H9 (cell line): ENCODE data around the gene ZFP69B. TPM values are rescaled to one million over a fixed set of nuclear protein-coding genes. Genes with fewer than 3 reads are reported as not detected.

Experiments
- DNase-seq: peaks from one replicate; pipeline ENCODE4 v3.0.0-alpha.2; 2017
- H2AFZ ChIP-seq: one replicate; pipeline ENCODE4 v1.6.1; 2013; ENCODE audit warnings: mild to moderate bottlenecking, low read length, control low read depth, moderate library complexity
- H2AK5ac ChIP-seq: 2 replicates; pipeline ENCODE4 v1.6.1; 2013; ENCODE audit warnings: low read length, control low read depth, mixed read lengths; ENCODE audit not compliant: insufficient read length
- H2BK120ac ChIP-seq: one replicate; pipeline ENCODE4 v1.6.1; 2013; ENCODE audit warnings: low read depth, mild to moderate bottlenecking, low read length, control low read depth, inconsistent platforms; ENCODE audit not compliant: poor library complexity, severe bottlenecking
- H2BK12ac ChIP-seq: 2 replicates; pipeline ENCODE4 v1.6.1; 2013; ENCODE audit warnings: low read length, control low read depth, mixed read lengths, low read depth; ENCODE audit not compliant: insufficient read length
- H2BK15ac ChIP-seq: 2 replicates; pipeline ENCODE4 v1.6.1; 2013; ENCODE audit warnings: low read depth, low read length, control low read depth
- H2BK20ac ChIP-seq: one replicate; pipeline ENCODE4 v1.6.1; 2013; ENCODE audit warnings: low read depth, mild to moderate bottlenecking, low read length, control low read depth, inconsistent platforms; ENCODE audit not compliant: poor library complexity, severe bottlenecking
- H2BK5ac ChIP-seq: 2 replicates; pipeline ENCODE4 v1.6.1; 2013; ENCODE audit warnings: low read length, control low read depth, mixed read lengths; ENCODE audit not compliant: insufficient read length
- H3K14ac ChIP-seq: 2 replicates; pipeline ENCODE4 v1.6.1; 2013; ENCODE audit warnings: low read length, control low read depth; ENCODE audit not compliant: insufficient read depth
- H3K18ac ChIP-seq: 2 replicates; pipeline ENCODE4 v1.6.1; 2013; ENCODE audit warnings: low read depth, mild to moderate bottlenecking, mixed read lengths, low read length, control low read depth; ENCODE audit not compliant: insufficient read length
- H3K23ac ChIP-seq: 2 replicates; pipeline ENCODE4 v1.6.1; 2013; ENCODE audit warnings: low read length, control low read depth, mixed read lengths, low read depth; ENCODE audit not compliant: insufficient read length
- H3K23me2 ChIP-seq: 2 replicates; pipeline ENCODE4 v1.6.1; 2013; ENCODE audit warnings: low read depth, mild to moderate bottlenecking, mixed read lengths, low read length, control low read depth; ENCODE audit not compliant: insufficient read length, poor library complexity, severe bottlenecking
- H3K27ac ChIP-seq: 2 replicates; pipeline ENCODE4 v1.5.1; 2013; ENCODE audit warnings: low read length, control low read depth, mixed read lengths, low read depth; ENCODE audit not compliant: insufficient read length
- H3K27me3 ChIP-seq: 2 replicates; pipeline ENCODE4 v1.6.1; 2013; ENCODE audit warnings: low read length, control low read depth, inconsistent platforms; ENCODE audit not compliant: insufficient read depth
- H3K4ac ChIP-seq: 2 replicates; pipeline ENCODE4 v1.6.1; 2013; ENCODE audit warnings: low read depth, mild to moderate bottlenecking, control low read depth, inconsistent platforms, low read length, moderate library complexity
- H3K4me1 ChIP-seq: 2 replicates; pipeline ENCODE4 v1.6.1; 2013; ENCODE audit warnings: low read length, control low read depth, inconsistent platforms; ENCODE audit not compliant: insufficient read depth
- H3K4me2 ChIP-seq: 2 replicates; pipeline ENCODE4 v1.6.1; 2013; ENCODE audit warnings: low read length, control low read depth, mixed read lengths; ENCODE audit not compliant: insufficient read length, insufficient read depth
- H3K56ac ChIP-seq: 2 replicates; pipeline ENCODE4 v1.6.1; 2013; ENCODE audit warnings: low read depth, mild to moderate bottlenecking, mixed read lengths, low read length, control low read depth; ENCODE audit not compliant: insufficient read length
- H3K79me1 ChIP-seq: 2 replicates; pipeline ENCODE4 v1.6.1; 2013; ENCODE audit warnings: low read depth, mild to moderate bottlenecking, moderate library complexity, low read length, control low read depth, inconsistent platforms; ENCODE audit not compliant: insufficient read depth, poor library complexity, severe bottlenecking
- H3K79me2 ChIP-seq: 2 replicates; pipeline ENCODE4 v1.6.1; 2013; ENCODE audit warnings: low read length, control low read depth, inconsistent platforms; ENCODE audit not compliant: insufficient read depth
- H3K9ac ChIP-seq: 2 replicates; pipeline ENCODE4 v1.6.1; 2013; ENCODE audit warnings: low read length, control low read depth, mixed read lengths; ENCODE audit not compliant: insufficient read length; ENCODE audit errors: extremely low read depth
- H3K9me3 ChIP-seq: one replicate; pipeline ENCODE4 v1.6.1; 2013; ENCODE audit warnings: low read depth, low read length, inconsistent platforms; ENCODE audit not compliant: control insufficient read depth
- H3T11ph ChIP-seq: one replicate; pipeline ENCODE4 v1.6.1; 2013; ENCODE audit warnings: mild to moderate bottlenecking, low read length, control low read depth, inconsistent platforms
- H4K20me1 ChIP-seq: one replicate; pipeline ENCODE4 v1.6.1; 2013; ENCODE audit not compliant: control insufficient read depth, insufficient read length, insufficient read depth
- H4K5ac ChIP-seq: 2 replicates; pipeline ENCODE4 v1.6.1; 2013; ENCODE audit warnings: low read depth, mild to moderate bottlenecking, mixed read lengths, low read length, control low read depth; ENCODE audit not compliant: insufficient read length
- H4K8ac ChIP-seq: replicated peaks from 2 replicates; pipeline ENCODE4 v1.6.1; 2013; ENCODE audit warnings: low read length, control low read depth, mixed read lengths, low read depth; ENCODE audit not compliant: insufficient read length
- H4K91ac ChIP-seq: 2 replicates; pipeline ENCODE4 v1.6.1; 2013; ENCODE audit warnings: low read depth, mild to moderate bottlenecking, moderate library complexity, mixed read lengths, low read length, control low read depth; ENCODE audit not compliant: insufficient read length
- H3K27ac Mint-ChIP-seq, 3 experiments: 2 replicates in 2 of 3; 3 replicates in 1 of 3; pipeline ENCODE4 v1.8.0; 2020 to 2021; ENCODE audit warnings: mixed read lengths in 3 of 3, mild to moderate bottlenecking in 1 of 3, moderate library complexity in 1 of 3
- H3K27me3 Mint-ChIP-seq: 2 replicates; pipeline ENCODE4 v1.8.0; 2021; ENCODE audit warnings: low read depth, mild to moderate bottlenecking, moderate library complexity, mixed read lengths
- H3K36me3 Mint-ChIP-seq, 3 experiments: 2 replicates in 2 of 3; 3 replicates in 1 of 3; pipeline ENCODE4 v1.8.0; 2020 to 2021; ENCODE audit warnings: low read depth in 3 of 3, mixed read lengths in 3 of 3; ENCODE audit not compliant: insufficient read depth in 1 of 3
- H3K4me1 Mint-ChIP-seq, 2 experiments: 2 replicates each; pipeline ENCODE4 v1.8.0; 2020; ENCODE audit warnings: mixed read lengths in 2 of 2
- H3K4me3 Mint-ChIP-seq, 2 experiments: 2 replicates in 1 of 2; 3 replicates in 1 of 2; pipeline ENCODE4 v1.8.0; 2020 to 2021; ENCODE audit warnings: mild to moderate bottlenecking in 2 of 2, mixed read lengths in 2 of 2, moderate library complexity in 1 of 2
- H3K9me3 Mint-ChIP-seq, 2 experiments: 2 replicates in 1 of 2; 3 replicates in 1 of 2; pipeline ENCODE4 v1.8.0; 2020; ENCODE audit warnings: mild to moderate bottlenecking in 2 of 2, mixed read lengths in 2 of 2, moderate library complexity in 1 of 2
- WGBS: extraction: QIAGEN DNeasy Blood & Tissue Kit; methylation state at CpG from one replicate; pipeline ENCODE4 v1.1.7; 2013; ENCODE audit warnings: missing lambda C conversion rate, low lambda C conversion rate, mixed read lengths; ENCODE audit not compliant: insufficient read length; ENCODE audit errors: extremely low coverage; 5-methylcytosine and 5-hydroxymethylcytosine counted together
- total RNA-seq: library from RNA; stranded (reverse); gene quantifications from 2 replicates; pipeline ENCODE4 v1.2.1, GENCODE V29; 2021
- TF ChIP-seq, protein P1 (sequence below): fragments of 200-600 bp; sonication (generic); conservative IDR thresholded peaks from 3 replicates; pipeline ENCODE4 v1.8.0; 2021; ENCODE audit warnings: antibody characterized with exemption, mild to moderate bottlenecking

The ZFP69B gene
- total RNA-seq, 1 experiment from 2014 or later = 16.2 TPM

GRCh38 chr1:40414331-40414730, 35.9 kb upstream of the ZFP69B start:
- H2BK120ac ChIP-seq = no peak overlapping the region
- peak overlapping the region in 1 of 3 experiments; percentile 73; a peak in 2 of 7 replicates for H3K27ac Mint-ChIP-seq
- TF ChIP-seq, protein P1, sequence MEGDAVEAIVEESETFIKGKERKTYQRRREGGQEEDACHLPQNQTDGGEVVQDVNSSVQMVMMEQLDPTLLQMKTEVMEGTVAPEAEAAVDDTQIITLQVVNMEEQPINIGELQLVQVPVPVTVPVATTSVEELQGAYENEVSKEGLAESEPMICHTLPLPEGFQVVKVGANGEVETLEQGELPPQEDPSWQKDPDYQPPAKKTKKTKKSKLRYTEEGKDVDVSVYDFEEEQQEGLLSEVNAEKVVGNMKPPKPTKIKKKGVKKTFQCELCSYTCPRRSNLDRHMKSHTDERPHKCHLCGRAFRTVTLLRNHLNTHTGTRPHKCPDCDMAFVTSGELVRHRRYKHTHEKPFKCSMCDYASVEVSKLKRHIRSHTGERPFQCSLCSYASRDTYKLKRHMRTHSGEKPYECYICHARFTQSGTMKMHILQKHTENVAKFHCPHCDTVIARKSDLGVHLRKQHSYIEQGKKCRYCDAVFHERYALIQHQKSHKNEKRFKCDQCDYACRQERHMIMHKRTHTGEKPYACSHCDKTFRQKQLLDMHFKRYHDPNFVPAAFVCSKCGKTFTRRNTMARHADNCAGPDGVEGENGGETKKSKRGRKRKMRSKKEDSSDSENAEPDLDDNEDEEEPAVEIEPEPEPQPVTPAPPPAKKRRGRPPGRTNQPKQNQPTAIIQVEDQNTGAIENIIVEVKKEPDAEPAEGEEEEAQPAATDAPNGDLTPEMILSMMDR = no peak
- H3K18ac ChIP-seq = no peak overlapping the region
- H3K4me1 Mint-ChIP-seq = peaks cover 10 to 12% of the 10 kb centered on the region in 2 experiments
- H3K4me3 Mint-ChIP-seq = no peak overlapping the region
- no peaks in the 10 kb centered on the region for H3K4me1 ChIP-seq
- H3K23ac ChIP-seq = no peak overlapping the region
- H2AFZ ChIP-seq = no peak overlapping the region
- no peak overlapping the region for H2BK5ac ChIP-seq
- no peaks in the 10 kb centered on the region for H4K20me1 ChIP-seq
- H2BK20ac ChIP-seq = no peak overlapping the region
- no peak overlapping the region for H3K4ac ChIP-seq
- no CpG with 5 or more reads among the region's 3 CpGs for WGBS
- H4K8ac ChIP-seq = no peak overlapping the region
- no peaks in the 10 kb centered on the region for H3K27me3 ChIP-seq
- no peak overlapping the region for H3K4me2 ChIP-seq
- no peaks in the 10 kb centered on the region for H3K79me2 ChIP-seq
- H3K56ac ChIP-seq = no peak overlapping the region
- no peaks in the 10 kb centered on the region for H3K9me3 Mint-ChIP-seq
- DNase-seq = no peak
- no peaks in the 10 kb centered on the region for H3K9me3 ChIP-seq
- H4K91ac ChIP-seq = no peak overlapping the region
- H3K27me3 Mint-ChIP-seq = no peaks in the 10 kb centered on the region
- H3K36me3 Mint-ChIP-seq = peaks cover 0 to 9% (median 8%) of the 10 kb centered on the region in 3 experiments; a peak in 4 of 7 replicates
- H2BK12ac ChIP-seq = no peak overlapping the region
- no peaks in the 10 kb centered on the region for H3K23me2 ChIP-seq
- no peak overlapping the region for H2BK15ac ChIP-seq
- no peak overlapping the region for H3K27ac ChIP-seq
- H3T11ph ChIP-seq = no peak overlapping the region
- no peak overlapping the region for H4K5ac ChIP-seq
- H3K79me1 ChIP-seq = no peaks in the 10 kb centered on the region
- no peak overlapping the region for H2AK5ac ChIP-seq
- no peak overlapping the region for H3K9ac ChIP-seq
- H3K14ac ChIP-seq = no peak overlapping the region
